Left ventricle myocardium inferior (tissue), 1 donor: Measurements from ENCODE around the gene SOST. TPM values are rescaled to one million over a fixed set of nuclear protein-coding genes. Genes with fewer than 3 reads are reported as not detected.

Experiments used
- DNase-seq: peaks from one replicate; pipeline ENCODE4 v3.0.0-alpha.2; 2020
- H3K27ac ChIP-seq: fragments of 200-600 bp; replicated peaks from 2 replicates; pipeline ENCODE4 v1.8.0; 2021
- H3K27me3 ChIP-seq: fragments of 200-600 bp; 2 replicates; pipeline ENCODE4 v1.8.0; 2021; ENCODE audit warnings: low read depth
- H3K36me3 ChIP-seq: fragments of 200-600 bp; 2 replicates; pipeline ENCODE4 v1.8.0; 2021
- H3K4me1 ChIP-seq: fragments of 200-600 bp; 2 replicates; pipeline ENCODE4 v1.8.0; 2021
- H3K4me3 ChIP-seq: fragments of 200-600 bp; 2 replicates; pipeline ENCODE4 v1.8.0; 2021; ENCODE audit warnings: mild to moderate bottlenecking, moderate library complexity
- H3K9me3 ChIP-seq: fragments of 200-600 bp; replicated peaks from 2 replicates; pipeline ENCODE4 v1.8.0; 2021
- intact Hi-C: fragments of 100-400 bp; cut with micrococcal nuclease; formaldehyde crosslinking; loops from one replicate; pipeline ENCODE4 v1.11.0; 2022
- total RNA-seq: library from RNA; stranded (reverse); fragmentation: NEBNext Ultra II Directional; extraction: Animal tissue kit (Norgen Biotek cat#: 25700); gene quantifications from one replicate; pipeline ENCODE4 v1.2.1, GENCODE V29; 2021
- TF ChIP-seq, protein P1 (sequence below): fragments of 200-600 bp; IDR thresholded peaks from 2 replicates; pipeline ENCODE4 v1.8.0; 2021; ENCODE audit warnings: antibody characterized with exemption, mild to moderate bottlenecking, borderline replicate concordance
- donor health status: DM: no; HTN: yes; CAD: no; lungs with severe emphysema.

Gene SOST
- total RNA-seq, 1 donor from 2014 or later = 0.14 TPM

- intact Hi-C loops = no loop called here
Measured at GRCh38 chr17:43722870-43723665, 35.5 kb downstream of the SOST start.

GRCh38 chr17:43722269-43722619 lies 36.3 kb downstream of the SOST start:
- H3K4me1 ChIP-seq = peaks cover 9% of the 10 kb centered on the region
- no peak overlapping the region for H3K4me3 ChIP-seq
- no peak for DNase-seq
- intact Hi-C loops = no loop called here
- H3K36me3 ChIP-seq = no peaks in the 10 kb centered on the region
- no peaks in the 10 kb centered on the region for H3K27me3 ChIP-seq
- TF ChIP-seq, protein P1, sequence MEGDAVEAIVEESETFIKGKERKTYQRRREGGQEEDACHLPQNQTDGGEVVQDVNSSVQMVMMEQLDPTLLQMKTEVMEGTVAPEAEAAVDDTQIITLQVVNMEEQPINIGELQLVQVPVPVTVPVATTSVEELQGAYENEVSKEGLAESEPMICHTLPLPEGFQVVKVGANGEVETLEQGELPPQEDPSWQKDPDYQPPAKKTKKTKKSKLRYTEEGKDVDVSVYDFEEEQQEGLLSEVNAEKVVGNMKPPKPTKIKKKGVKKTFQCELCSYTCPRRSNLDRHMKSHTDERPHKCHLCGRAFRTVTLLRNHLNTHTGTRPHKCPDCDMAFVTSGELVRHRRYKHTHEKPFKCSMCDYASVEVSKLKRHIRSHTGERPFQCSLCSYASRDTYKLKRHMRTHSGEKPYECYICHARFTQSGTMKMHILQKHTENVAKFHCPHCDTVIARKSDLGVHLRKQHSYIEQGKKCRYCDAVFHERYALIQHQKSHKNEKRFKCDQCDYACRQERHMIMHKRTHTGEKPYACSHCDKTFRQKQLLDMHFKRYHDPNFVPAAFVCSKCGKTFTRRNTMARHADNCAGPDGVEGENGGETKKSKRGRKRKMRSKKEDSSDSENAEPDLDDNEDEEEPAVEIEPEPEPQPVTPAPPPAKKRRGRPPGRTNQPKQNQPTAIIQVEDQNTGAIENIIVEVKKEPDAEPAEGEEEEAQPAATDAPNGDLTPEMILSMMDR = no peak
- no peaks in the 10 kb centered on the region for H3K9me3 ChIP-seq
- no peak overlapping the region for H3K27ac ChIP-seq

More at GRCh38 chr17:43722870-43723665, 35.5 kb downstream of the SOST start:
- no peak overlapping the region for H3K4me3 ChIP-seq
- H3K9me3 ChIP-seq = no peaks in the 10 kb centered on the region
- no peak overlapping the region for H3K27ac ChIP-seq
- TF ChIP-seq, protein P1 = no peak
- H3K36me3 ChIP-seq = no peaks in the 10 kb centered on the region
- no peaks in the 10 kb centered on the region for H3K27me3 ChIP-seq
- DNase-seq = no peak
- H3K4me1 ChIP-seq = peaks cover 9% of the 10 kb centered on the region

- peak overlapping the region; percentile 94 for H3K27ac ChIP-seq
- no peak overlapping the region for H3K4me3 ChIP-seq
- intact Hi-C loops = no loop called here
Measured at GRCh38 chr17:43721537-43722268, 36.9 kb downstream of the SOST start.

GRCh38 chr17:43720311-43721060 lies 38.1 kb downstream of the SOST start:
- H3K27ac ChIP-seq = peak overlapping the region; percentile 94
- H3K9me3 ChIP-seq = no peaks in the 10 kb centered on the region
- TF ChIP-seq, protein P1 = no peak
- H3K4me1 ChIP-seq = peaks cover 9% of the 10 kb centered on the region
- intact Hi-C loops = no loop called here
- no peaks in the 10 kb centered on the region for H3K27me3 ChIP-seq
- no peaks in the 10 kb centered on the region for H3K36me3 ChIP-seq
- peak; percentile 86 for DNase-seq
- H3K4me3 ChIP-seq = peak overlapping the region; percentile 74

More at GRCh38 chr17:43721537-43722268, 36.9 kb downstream of the SOST start:
- DNase-seq = no peak
- TF ChIP-seq, protein P1 = no peak
- no peaks in the 10 kb centered on the region for H3K27me3 ChIP-seq
- no peaks in the 10 kb centered on the region for H3K36me3 ChIP-seq
- H3K9me3 ChIP-seq = no peaks in the 10 kb centered on the region
- peaks cover 9% of the 10 kb centered on the region for H3K4me1 ChIP-seq

DNA sequence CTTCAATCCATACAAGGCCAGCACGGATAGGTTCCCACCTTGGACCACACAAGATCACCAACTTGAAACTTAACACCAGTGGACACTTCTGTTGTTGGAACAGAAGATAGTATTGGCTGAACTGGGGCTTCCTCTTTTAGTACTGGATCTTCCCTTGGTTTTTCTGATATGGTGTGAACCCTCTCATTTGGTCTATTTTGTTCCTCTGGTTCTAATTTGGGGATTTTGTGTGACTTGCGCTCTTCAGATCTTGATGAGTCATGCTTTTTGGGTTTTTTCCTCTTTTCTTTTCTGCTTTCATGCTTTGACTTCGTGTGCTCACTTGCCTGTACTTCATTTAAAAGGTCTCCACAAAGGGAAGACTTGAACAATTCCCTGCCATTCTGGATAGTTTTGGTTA lies 39.0 kb downstream of the SOST start:
- Histone ChIP-seq H3K27me3 (no peaks in the 10 kb centered on the region), H3K4me1 (peaks cover 9% of the 10 kb centered on the region), H3K9me3 (no peaks in the 10 kb centered on the region), H3K4me3 (no peak overlapping the region), H3K36me3 (no peaks in the 10 kb centered on the region), H3K27ac (peak overlapping the region; percentile 94)
- no peak for DNase-seq
- intact Hi-C loops = no loop called here
- TF ChIP-seq, protein P1 = no peak
